SK-N-SH (cell line): ENCODE measurements around the gene CHMP1B. TPM values are rescaled to one million over a fixed set of nuclear protein-coding genes. Genes with fewer than 3 reads are reported as not detected.

Experiments
- CTCF ChIA-PET: fragments of 300-600, 350-600 bp; formaldehyde crosslinking; extraction: SDS; loops from one replicate; lab custom pipeline; 2021; lab: Yijun Ruan, JAX
- POLR2A ChIA-PET: fragments of 350-600 bp; sonication (Branson Sonifier 250); formaldehyde crosslinking; extraction: SDS; loops from one replicate; lab custom pipeline; 2020; ENCODE audit warnings: antibody characterized with exemption, inconsistent platforms; lab: Yijun Ruan, JAX
- DNase-seq: peaks from one replicate; pipeline ENCODE4 v3.0.0; 2012
- H2AFZ ChIP-seq: fragments of 200-600 bp; sonication (generic); 2 replicates; pipeline ENCODE4 v1.8.1; 2016; ENCODE audit warnings: antibody characterized with exemption, mild to moderate bottlenecking, low read depth
- H3F3A ChIP-seq: fragments of 200-600 bp; sonication (generic); replicated peaks from 2 replicates; pipeline ENCODE3; 2016; ENCODE audit warnings: antibody characterized with exemption, mild to moderate bottlenecking; ENCODE audit not compliant: insufficient read depth
- H3K27ac ChIP-seq, 2 experiments: fragments of 200-500 bp in 1 of 2; fragments of 200-600 bp in 1 of 2; sonication (Bioruptor generic) in 1 of 2; sonication (generic), shearing (Covaris generic) in 1 of 2; 2 replicates each; pipeline versions ENCODE4 v1.5.1 to v1.6.1; 2014 to 2016; ENCODE audit warnings: low read depth in 2 of 2, inconsistent platforms in 1 of 2, low read length in 1 of 2, mild to moderate bottlenecking in 1 of 2, mixed read lengths in 1 of 2
- H3K27me3 ChIP-seq: fragments of 200-600 bp; sonication (generic), shearing (Covaris generic); 2 replicates; pipeline ENCODE4 v1.6.1; 2016; ENCODE audit warnings: mixed run types; ENCODE audit not compliant: insufficient read depth
- H3K36me3 ChIP-seq, 2 experiments: fragments of 200-500 bp in 1 of 2; fragments of 200-600 bp in 1 of 2; sonication (Bioruptor generic) in 1 of 2; sonication (generic) in 1 of 2; replicated peaks in 1 of 2; 2 replicates each; pipeline versions ENCODE3 to v1.5.1; 2014 to 2016; ENCODE audit warnings: low read length in 1 of 2, mild to moderate bottlenecking in 1 of 2; ENCODE audit not compliant: insufficient read depth in 2 of 2, control insufficient read depth in 1 of 2
- H3K4me1 ChIP-seq, 2 experiments: fragments of 200-500 bp in 1 of 2; fragments of 200-600 bp in 1 of 2; sonication (Bioruptor generic) in 1 of 2; sonication (generic), shearing (Covaris generic) in 1 of 2; 2 replicates each; pipeline versions ENCODE4 v1.5.1 to v1.6.1; 2014 to 2016; ENCODE audit warnings: low read depth in 1 of 2, low read length in 1 of 2, mixed run types in 1 of 2; ENCODE audit not compliant: insufficient read depth in 2 of 2, control insufficient read depth in 1 of 2
- H3K4me2 ChIP-seq: fragments of 200-600 bp; sonication (generic), shearing (Covaris generic); 2 replicates; pipeline ENCODE4 v1.6.1; 2017; ENCODE audit warnings: mixed run types
- H3K4me3 ChIP-seq, 2 experiments: fragments of 200-500 bp in 1 of 2; fragments of 200-600 bp in 1 of 2; sonication (Bioruptor generic) in 1 of 2; sonication (generic), shearing (Covaris generic) in 1 of 2; 2 replicates each; pipeline versions ENCODE4 v1.5.1 to v1.8.1; 2014 to 2016; ENCODE audit warnings: low read depth in 2 of 2, inconsistent platforms in 1 of 2, low read length in 1 of 2, mild to moderate bottlenecking in 1 of 2, mixed read lengths in 1 of 2, moderate library complexity in 1 of 2
- H3K79me2 ChIP-seq: fragments of 200-600 bp; sonication (generic); 2 replicates; pipeline ENCODE4 v1.8.1; 2017; ENCODE audit warnings: mild to moderate bottlenecking; ENCODE audit not compliant: insufficient read depth
- H3K9ac ChIP-seq: fragments of 200-600 bp; sonication (generic); 2 replicates; pipeline ENCODE4 v1.6.1; 2017; ENCODE audit warnings: mixed run types
- H3K9me2 ChIP-seq: fragments of 200-600 bp; sonication (generic); 2 replicates; pipeline ENCODE4 v1.6.1; 2017; ENCODE audit warnings: mixed run types
- H3K9me3 ChIP-seq: fragments of 200-600 bp; sonication (generic); 2 replicates; pipeline ENCODE4 v1.6.1; 2017; ENCODE audit warnings: mixed run types, mild to moderate bottlenecking, moderate library complexity
- H4K20me1 ChIP-seq: fragments of 200-600 bp; sonication (generic); 2 replicates; pipeline ENCODE4 v1.6.1; 2017; ENCODE audit warnings: mild to moderate bottlenecking, mixed run types; ENCODE audit not compliant: insufficient read depth
- CHD2 ChIP-seq: fragments of 150-350 bp; IDR thresholded peaks from 2 replicates; pipeline ENCODE4 v1.6.1; 2018; ENCODE audit warnings: low read length; ENCODE audit not compliant: partially characterized antibody
- ELF1 ChIP-seq: IDR thresholded peaks from 2 replicates; pipeline ENCODE4 v1.4.0; 2012
- EZH2phosphoT487 ChIP-seq: fragments of 200-600 bp; sonication (generic); IDR thresholded peaks from 2 replicates; pipeline ENCODE4 v1.6.1; 2017; ENCODE audit warnings: low read depth, mixed run types, mild to moderate bottlenecking, antibody characterized with exemption, moderate library complexity, borderline replicate concordance
- FOSL2 ChIP-seq: IDR thresholded peaks from 2 replicates; pipeline ENCODE4 v1.4.0; 2012; ENCODE audit warnings: low read depth, mild to moderate bottlenecking, moderate library complexity, borderline replicate concordance
- FOXJ3 ChIP-seq: sonication (generic); formaldehyde crosslinking; IDR thresholded peaks from 2 replicates; pipeline ENCODE4 v1.5.1; 2020; ENCODE audit warnings: mild to moderate bottlenecking, missing genetic modification reagents
- FOXM1 ChIP-seq: IDR thresholded peaks from 2 replicates; pipeline ENCODE4 v1.4.0; 2012; ENCODE audit warnings: low read depth, mild to moderate bottlenecking
- GABPA ChIP-seq: IDR thresholded peaks from 2 replicates; pipeline ENCODE4 v1.4.0; 2012; ENCODE audit warnings: low read depth, mild to moderate bottlenecking
- NFIC ChIP-seq: IDR thresholded peaks from 2 replicates; pipeline ENCODE4 v1.4.0; 2012; ENCODE audit warnings: borderline replicate concordance
- NRF1 ChIP-seq: IDR thresholded peaks from 2 replicates; pipeline ENCODE4 v1.6.1; 2012; ENCODE audit warnings: low read depth, mild to moderate bottlenecking, low read length
- POLR2AphosphoS5 ChIP-seq: IDR thresholded peaks from 2 replicates; pipeline ENCODE4 v1.6.1; 2012; ENCODE audit warnings: low read depth, low read length
- RAD21 ChIP-seq: IDR thresholded peaks from 2 replicates; pipeline ENCODE4 v1.6.1; 2012; ENCODE audit warnings: mild to moderate bottlenecking, low read length
- YY1 ChIP-seq: IDR thresholded peaks from 2 replicates; pipeline ENCODE4 v1.4.0; 2012; ENCODE audit warnings: low read depth, mild to moderate bottlenecking
- WGBS: methylation state at CpG from one replicate; pipeline ENCODE4 v1.1.6; 2017; ENCODE audit warnings: low lambda C conversion rate; 5-methylcytosine and 5-hydroxymethylcytosine counted together
- polyA plus RNA-seq, 3 experiments: library from polyadenylated mRNA; depleted of rRNA; stranded (reverse); fragments of >200 nt; gene quantifications; 2 replicates each; pipeline ENCODE4 v1.2.3, GENCODE V29; 2012
- TF ChIP-seq, protein P1 (sequence below): fragments of 150-350 bp; IDR thresholded peaks from 2 replicates; pipeline ENCODE4 v1.6.1; 2017; ENCODE audit warnings: antibody characterized with exemption, low read length, low read depth, borderline replicate concordance
- TF ChIP-seq, protein P2 (sequence below): IDR thresholded peaks from 2 replicates; pipeline ENCODE4 v1.4.0; 2012; ENCODE audit warnings: low read depth
- TF ChIP-seq, protein P3 (sequence below): IDR thresholded peaks from 2 replicates; pipeline ENCODE4 v1.4.0; 2012; ENCODE audit warnings: low read depth, borderline replicate concordance
- TF ChIP-seq, protein P4 (sequence below): fragments of 150-350 bp; IDR thresholded peaks from 2 replicates; pipeline ENCODE4 v1.6.1; 2016; ENCODE audit warnings: mild to moderate bottlenecking, low read depth, low read length

The CHMP1B gene
- polyA plus RNA-seq, 1 of the 3 experiments (the other 2 are of a cell fraction), result 52.4 TPM

DNA sequence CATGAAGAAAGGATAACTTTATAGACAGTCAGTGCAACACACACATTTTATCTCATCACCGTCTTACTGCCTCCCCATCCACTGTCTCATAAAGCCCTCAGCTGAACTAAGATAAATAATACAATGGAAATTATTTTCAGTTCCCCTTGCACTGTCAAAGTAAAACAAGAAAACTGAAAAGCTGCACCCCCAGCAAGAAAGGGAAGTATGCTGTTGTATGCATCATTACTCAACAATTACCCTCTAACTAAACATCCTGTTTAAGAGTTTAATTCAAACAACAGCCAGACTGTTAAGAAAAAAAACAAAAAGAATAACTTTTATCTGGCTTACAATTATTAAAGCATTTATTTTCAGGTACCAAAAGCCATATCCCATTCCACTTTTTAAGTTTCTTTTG, 31.9 kb downstream of the CHMP1B start:
- Histone ChIP-seq H3K4me2 (no peak overlapping the region), H3K4me3 (no peak overlapping the region), H2AFZ (no peak overlapping the region), H3K79me2 (no peaks in the 10 kb centered on the region), H3K36me3 (peaks cover 0 to 27% of the 10 kb centered on the region in 2 experiments), H3K27me3 (no peaks in the 10 kb centered on the region), H3K9ac (no peak overlapping the region), H4K20me1 (no peaks in the 10 kb centered on the region), H3K4me1 (no peaks in the 10 kb centered on the region), H3K9me2 (no peaks in the 10 kb centered on the region), H3K27ac (no peak overlapping the region), H3F3A (no peaks in the 10 kb centered on the region), H3K9me3 (no peaks in the 10 kb centered on the region)
- ChIA-PET POLR2A (no interaction called here), CTCF (no interaction called here)
- WGBS, result 100% methylated on average over 1 of the region's 1 CpG
- DNase-seq, result no peak
- TF ChIP-seq RAD21 (no peak), FOSL2 (no peak), GABPA (no peak), ELF1 (no peak), NFIC (no peak), FOXM1 (no peak), YY1 (no peak)
- TF ChIP-seq, protein P1, sequence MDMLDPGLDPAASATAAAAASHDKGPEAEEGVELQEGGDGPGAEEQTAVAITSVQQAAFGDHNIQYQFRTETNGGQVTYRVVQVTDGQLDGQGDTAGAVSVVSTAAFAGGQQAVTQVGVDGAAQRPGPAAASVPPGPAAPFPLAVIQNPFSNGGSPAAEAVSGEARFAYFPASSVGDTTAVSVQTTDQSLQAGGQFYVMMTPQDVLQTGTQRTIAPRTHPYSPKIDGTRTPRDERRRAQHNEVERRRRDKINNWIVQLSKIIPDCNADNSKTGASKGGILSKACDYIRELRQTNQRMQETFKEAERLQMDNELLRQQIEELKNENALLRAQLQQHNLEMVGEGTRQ, result no peak
- TF ChIP-seq, protein P2, sequence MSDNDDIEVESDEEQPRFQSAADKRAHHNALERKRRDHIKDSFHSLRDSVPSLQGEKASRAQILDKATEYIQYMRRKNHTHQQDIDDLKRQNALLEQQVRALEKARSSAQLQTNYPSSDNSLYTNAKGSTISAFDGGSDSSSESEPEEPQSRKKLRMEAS, result no peak

DNA sequence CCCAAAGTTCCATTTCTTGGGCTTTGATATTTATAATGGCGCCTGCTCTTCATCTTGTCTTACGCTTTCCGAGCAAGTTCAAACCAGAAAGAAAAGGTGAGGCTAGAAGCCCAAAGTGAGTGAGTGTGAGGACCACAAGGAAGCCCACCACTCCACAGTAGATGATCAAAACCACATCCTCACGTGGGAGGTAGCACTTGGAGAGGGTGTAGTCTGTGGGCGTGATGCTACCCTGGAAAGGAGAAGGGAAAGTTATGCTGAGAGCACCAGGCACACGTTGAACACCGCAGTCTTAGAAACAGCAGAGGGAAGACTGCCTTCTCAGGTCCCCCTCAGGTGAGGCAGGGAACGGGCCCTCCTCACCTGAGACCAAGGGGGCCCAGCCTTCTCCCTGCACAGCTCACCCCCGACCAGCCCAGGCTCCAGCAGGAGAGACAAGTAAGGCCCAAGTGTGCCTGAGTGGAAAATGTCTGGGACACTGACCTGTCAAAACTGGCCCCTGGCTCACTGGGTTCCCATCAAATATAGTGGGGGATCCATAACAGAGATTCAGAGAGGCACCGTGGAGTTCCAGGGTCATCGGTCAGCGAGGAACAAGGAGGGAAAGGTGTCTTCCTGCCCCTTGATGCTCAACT, 33.3 kb downstream of the CHMP1B start:
- CTCF ChIA-PET, result no interaction called here

More for the DNA sequence above, 33.3 kb downstream of the CHMP1B start:
- no peaks in the 10 kb centered on the region for H3F3A ChIP-seq
- H3K4me2 ChIP-seq, result no peak overlapping the region
- no peak overlapping the region for H3K27ac ChIP-seq
- no peaks in the 10 kb centered on the region for H3K9me2 ChIP-seq
- no peaks in the 10 kb centered on the region for H4K20me1 ChIP-seq
- no peaks in the 10 kb centered on the region for H3K4me1 ChIP-seq
- no peaks in the 10 kb centered on the region for H3K27me3 ChIP-seq
- no peak overlapping the region for H3K9ac ChIP-seq
- POLR2A ChIA-PET, result no interaction called here
- H3K4me3 ChIP-seq, result no peak overlapping the region
- H3K36me3 ChIP-seq, result peaks cover 0 to 27% of the 10 kb centered on the region in 2 experiments
- DNase-seq, result no peak
- no peaks in the 10 kb centered on the region for H3K79me2 ChIP-seq
- no peak overlapping the region for H2AFZ ChIP-seq
- WGBS, result 95% methylated on average over 11 of the region's 12 CpGs
- TF ChIP-seq, protein P2, result no peak
- no peak for TF ChIP-seq RAD21
- no peak for TF ChIP-seq EZH2phosphoT487
- no peak for TF ChIP-seq GABPA
- TF ChIP-seq, protein P1, result no peak
- TF ChIP-seq FOXM1, result no peak
- TF ChIP-seq, protein P3, sequence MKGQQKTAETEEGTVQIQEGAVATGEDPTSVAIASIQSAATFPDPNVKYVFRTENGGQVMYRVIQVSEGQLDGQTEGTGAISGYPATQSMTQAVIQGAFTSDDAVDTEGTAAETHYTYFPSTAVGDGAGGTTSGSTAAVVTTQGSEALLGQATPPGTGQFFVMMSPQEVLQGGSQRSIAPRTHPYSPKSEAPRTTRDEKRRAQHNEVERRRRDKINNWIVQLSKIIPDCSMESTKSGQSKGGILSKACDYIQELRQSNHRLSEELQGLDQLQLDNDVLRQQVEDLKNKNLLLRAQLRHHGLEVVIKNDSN, result no peak
- TF ChIP-seq FOSL2, result no peak
- TF ChIP-seq NRF1, result no peak
- TF ChIP-seq FOXJ3 (CRISPR knock-in tag), result no peak
- no peak for TF ChIP-seq CHD2
- TF ChIP-seq, protein P4, sequence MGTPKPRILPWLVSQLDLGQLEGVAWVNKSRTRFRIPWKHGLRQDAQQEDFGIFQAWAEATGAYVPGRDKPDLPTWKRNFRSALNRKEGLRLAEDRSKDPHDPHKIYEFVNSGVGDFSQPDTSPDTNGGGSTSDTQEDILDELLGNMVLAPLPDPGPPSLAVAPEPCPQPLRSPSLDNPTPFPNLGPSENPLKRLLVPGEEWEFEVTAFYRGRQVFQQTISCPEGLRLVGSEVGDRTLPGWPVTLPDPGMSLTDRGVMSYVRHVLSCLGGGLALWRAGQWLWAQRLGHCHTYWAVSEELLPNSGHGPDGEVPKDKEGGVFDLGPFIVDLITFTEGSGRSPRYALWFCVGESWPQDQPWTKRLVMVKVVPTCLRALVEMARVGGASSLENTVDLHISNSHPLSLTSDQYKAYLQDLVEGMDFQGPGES, result no peak
- no peak for TF ChIP-seq POLR2AphosphoS5
- TF ChIP-seq YY1, result no peak
- no peaks in the 10 kb centered on the region for H3K9me3 ChIP-seq
